Measurements from ENCODE around the gene OPN5.

Gene OPN5

DNA sequence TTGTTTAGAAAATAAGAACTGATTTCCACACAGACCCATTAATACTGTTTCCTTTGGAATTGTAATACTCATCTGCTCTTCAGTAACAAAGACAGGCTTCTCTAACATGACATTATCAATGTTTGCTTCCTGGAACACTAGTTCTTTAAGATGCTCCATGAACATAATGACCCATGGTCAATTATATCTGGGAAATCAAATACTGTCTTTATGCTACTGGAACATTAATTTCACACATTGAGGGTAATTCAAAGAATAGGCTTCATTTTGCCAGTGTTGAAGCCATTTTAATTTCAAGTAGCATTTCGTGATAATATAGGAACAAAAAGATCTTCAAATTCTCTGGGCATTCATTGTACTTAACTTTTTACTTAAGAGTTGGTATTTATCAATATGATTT is 80.9 kb downstream of the OPN5 start:
- DNase-seq (ENCODE audit: low spot score), result no peak

- DNase-seq (ENCODE audit: low spot score), result no peak
Measured at GRCh38 chr6:47865206-47865605, 83.4 kb downstream of the OPN5 start.

- no peak for DNase-seq (ENCODE audit: low spot score)
Measured at GRCh38 chr6:47875593-47875992, 93.8 kb downstream of the OPN5 start.

All from hematopoietic multipotent progenitor cell treated with erythropoietin and hydrocortisone succinate and interleukin-3 and kit ligand, for 15 days (in vitro differentiated cells).